Measurements from ENCODE around the gene NCOA4. TPM values are rescaled to one million over a fixed set of nuclear protein-coding genes. Genes with fewer than 3 reads are reported as not detected.
"Not testable (repeated sequence)": the region's sequence is repeated elsewhere in the genome, so short reads cannot be mapped to it uniquely, and the experiment has no call there.

NCOA4 gene
- total and polyA plus RNA-seq, 2 donors (not counting 3 experiments of a cell fraction or from before 2014, with no cell fraction given) = 62.1 to 127 TPM

DNA sequence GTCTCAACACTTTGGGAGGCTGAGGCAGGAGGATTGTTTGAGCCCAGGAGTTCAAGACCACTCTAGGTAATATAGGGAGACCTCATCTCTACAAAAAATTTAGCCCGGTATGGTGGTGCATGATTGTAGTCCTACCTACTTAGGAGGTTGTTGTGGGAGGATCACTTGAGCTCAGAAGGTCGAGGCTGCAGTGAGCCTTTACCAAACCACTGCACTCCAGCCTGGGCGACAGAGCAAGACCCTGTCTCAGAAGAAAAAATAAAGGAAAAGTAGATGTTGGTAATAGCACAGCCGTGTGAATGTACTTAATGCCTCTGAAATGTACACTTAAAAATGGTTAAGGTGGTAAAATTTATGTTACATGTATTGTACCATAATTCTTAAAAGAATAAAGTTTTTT is 32.9 kb downstream of the NCOA4 start:
- no peaks in the 10 kb centered on the region for H3K27me3 ChIP-seq (ENCODE audit: control insufficient read depth in 2 of 2, insufficient read depth in 2 of 2, low read length in 2 of 2)
- no peaks in the 10 kb centered on the region for H3K4me1 ChIP-seq (ENCODE audit: control insufficient read depth, extremely low read depth, insufficient read depth, low read length)
- no peak overlapping the region for H3K4me2 ChIP-seq (ENCODE audit: insufficient read depth, low read length)
- no peak overlapping the region for H2AFZ ChIP-seq (ENCODE audit: low read depth, low read length)
- TF ChIP-seq GATA2 (IDR thresholded peaks at IDR 0.05; ENCODE audit: insufficient read depth, insufficient read length, low read depth, low read length) (no peak), FOS (IDR thresholded peaks at IDR 0.05; ENCODE audit: borderline replicate concordance, insufficient read depth, low read length) (no peak), MYC (IDR thresholded peaks at IDR 0.05; ENCODE audit: low read depth, low read length) (no peak), POLR2A (IDR thresholded peaks at IDR 0.05; ENCODE audit: low read depth, low read length) (no peak), POLR2AphosphoS5 (IDR thresholded peaks at IDR 0.05; ENCODE audit: insufficient read depth, low read depth, low read length) (no peak), JUN (IDR thresholded peaks at IDR 0.05; ENCODE audit: borderline replicate concordance, insufficient read depth, insufficient read length, low read depth) (no peak)
- TF ChIP-seq, protein P1, sequence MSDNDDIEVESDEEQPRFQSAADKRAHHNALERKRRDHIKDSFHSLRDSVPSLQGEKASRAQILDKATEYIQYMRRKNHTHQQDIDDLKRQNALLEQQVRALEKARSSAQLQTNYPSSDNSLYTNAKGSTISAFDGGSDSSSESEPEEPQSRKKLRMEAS (IDR thresholded peaks at IDR 0.05; ENCODE audit: insufficient read depth, insufficient read length) = no peak
- TF ChIP-seq, protein P2, sequence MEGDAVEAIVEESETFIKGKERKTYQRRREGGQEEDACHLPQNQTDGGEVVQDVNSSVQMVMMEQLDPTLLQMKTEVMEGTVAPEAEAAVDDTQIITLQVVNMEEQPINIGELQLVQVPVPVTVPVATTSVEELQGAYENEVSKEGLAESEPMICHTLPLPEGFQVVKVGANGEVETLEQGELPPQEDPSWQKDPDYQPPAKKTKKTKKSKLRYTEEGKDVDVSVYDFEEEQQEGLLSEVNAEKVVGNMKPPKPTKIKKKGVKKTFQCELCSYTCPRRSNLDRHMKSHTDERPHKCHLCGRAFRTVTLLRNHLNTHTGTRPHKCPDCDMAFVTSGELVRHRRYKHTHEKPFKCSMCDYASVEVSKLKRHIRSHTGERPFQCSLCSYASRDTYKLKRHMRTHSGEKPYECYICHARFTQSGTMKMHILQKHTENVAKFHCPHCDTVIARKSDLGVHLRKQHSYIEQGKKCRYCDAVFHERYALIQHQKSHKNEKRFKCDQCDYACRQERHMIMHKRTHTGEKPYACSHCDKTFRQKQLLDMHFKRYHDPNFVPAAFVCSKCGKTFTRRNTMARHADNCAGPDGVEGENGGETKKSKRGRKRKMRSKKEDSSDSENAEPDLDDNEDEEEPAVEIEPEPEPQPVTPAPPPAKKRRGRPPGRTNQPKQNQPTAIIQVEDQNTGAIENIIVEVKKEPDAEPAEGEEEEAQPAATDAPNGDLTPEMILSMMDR (IDR thresholded peaks at IDR 0.05; ENCODE audit: extremely low read depth in 1 of 2, insufficient read depth in 1 of 2, low read depth in 1 of 2, low read length in 2 of 2) = no peak
- peaks cover 3 to 4% of the 10 kb centered on the region in 2 experiments for H3K36me3 ChIP-seq (ENCODE audit: control insufficient read depth in 2 of 2, extremely low read depth in 1 of 2, insufficient read depth in 2 of 2, low read length in 2 of 2)
- no peaks in the 10 kb centered on the region for H3K9me3 ChIP-seq (replicated peaks; ENCODE audit: control insufficient read depth, insufficient read depth, low read length)
- DNase-seq (ENCODE audit: low read depth, low spot score) = no peak
- no peak overlapping the region for H3K4me3 ChIP-seq (replicated peaks in 1 of 3; ENCODE audit: insufficient read depth in 1 of 3, low read depth in 1 of 3, low read length in 3 of 3)
- peaks cover 3% of the 10 kb centered on the region for H3K79me2 ChIP-seq (ENCODE audit: control insufficient read depth, insufficient read depth, low read length)
- ChIA-PET POLR2A (no interaction called here), CTCF (no interaction called here)
- no peaks in the 10 kb centered on the region for H3K9me1 ChIP-seq (replicated peaks; ENCODE audit: control insufficient read depth, extremely low read depth, insufficient read depth, low read length)
- no TSS peak for BruUV-seq (replicated peaks)
- intact Hi-C loops (cut with micrococcal nuclease) = no loop called here
- H4K20me1 ChIP-seq (replicated peaks; ENCODE audit: control insufficient read depth, extremely low read depth, insufficient read depth, low read length) = peaks cover 2% of the 10 kb centered on the region
- H3K9ac ChIP-seq (replicated peaks; ENCODE audit: extremely low read depth, insufficient read depth, low read length) = no peak overlapping the region
- H3K27ac ChIP-seq (ENCODE audit: insufficient read depth, low read depth, low read length) = no peak overlapping the region
- FAIRE-seq = no peak
- dilution Hi-C loops (cut with MboI; ENCODE audit: extremely low pct_ligation_motif_present, low sequenced_read_pairs) = no loop called here

DNA sequence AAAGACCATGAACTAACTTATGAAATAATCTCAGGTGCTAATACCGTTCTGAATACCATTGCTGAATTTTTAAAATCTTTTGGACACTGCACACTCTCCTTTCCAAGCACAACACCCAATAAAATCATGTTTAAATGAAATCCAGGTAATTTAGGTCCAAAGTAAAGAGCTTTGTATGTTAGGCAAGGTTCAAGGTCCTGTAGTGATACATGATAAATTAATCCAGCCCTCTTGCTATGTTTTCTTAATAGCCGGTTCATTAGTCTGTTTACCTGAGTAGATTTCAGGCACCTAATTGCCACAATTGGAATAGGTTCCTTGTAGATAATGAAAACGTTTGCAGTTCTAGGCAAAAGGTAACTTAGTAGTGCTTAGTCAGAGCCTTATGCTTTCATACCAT is 44.8 kb downstream of the NCOA4 start:
- POLR2A ChIA-PET; FAIRE-seq; H4K20me1 ChIP-seq (replicated peaks; ENCODE audit: control insufficient read depth, extremely low read depth, insufficient read depth, low read length); dilution Hi-C loops (cut with MboI; ENCODE audit: extremely low pct_ligation_motif_present, low sequenced_read_pairs); H3K9me1 ChIP-seq (replicated peaks; ENCODE audit: control insufficient read depth, extremely low read depth, insufficient read depth, low read length); intact Hi-C loops (cut with micrococcal nuclease); H3K4me3 ChIP-seq (replicated peaks in 1 of 3; ENCODE audit: insufficient read depth in 1 of 3, low read depth in 1 of 3, low read length in 3 of 3); DNase-seq (ENCODE audit: low read depth, low spot score); H3K27ac ChIP-seq (ENCODE audit: insufficient read depth, low read depth, low read length); H3K27me3 ChIP-seq (ENCODE audit: control insufficient read depth in 2 of 2, insufficient read depth in 2 of 2, low read length in 2 of 2); H3K36me3 ChIP-seq (ENCODE audit: control insufficient read depth in 2 of 2, extremely low read depth in 1 of 2, insufficient read depth in 2 of 2, low read length in 2 of 2); H3K4me2 ChIP-seq (ENCODE audit: insufficient read depth, low read length); H3K9ac ChIP-seq (replicated peaks; ENCODE audit: extremely low read depth, insufficient read depth, low read length); CTCF ChIA-PET; BruUV-seq (replicated peaks); H3K4me1 ChIP-seq (ENCODE audit: control insufficient read depth, extremely low read depth, insufficient read depth, low read length); H3K9me3 ChIP-seq (replicated peaks; ENCODE audit: control insufficient read depth, insufficient read depth, low read length); H2AFZ ChIP-seq (ENCODE audit: low read depth, low read length): not testable (repeated sequence)
- peaks cover 12% of the 10 kb centered on the region for H3K79me2 ChIP-seq (ENCODE audit: control insufficient read depth, insufficient read depth, low read length)

GRCh38 chr10:45984473-45984872 is 46.0 kb downstream of the NCOA4 start:
- dilution Hi-C loops (cut with MboI; ENCODE audit: extremely low pct_ligation_motif_present, low sequenced_read_pairs); BruUV-seq (replicated peaks); H3K4me3 ChIP-seq (replicated peaks in 1 of 3; ENCODE audit: insufficient read depth in 1 of 3, low read depth in 1 of 3, low read length in 3 of 3); H3K4me2 ChIP-seq (ENCODE audit: insufficient read depth, low read length); FAIRE-seq; H3K27me3 ChIP-seq (ENCODE audit: control insufficient read depth in 2 of 2, insufficient read depth in 2 of 2, low read length in 2 of 2); H2AFZ ChIP-seq (ENCODE audit: low read depth, low read length); DNase-seq (ENCODE audit: low read depth, low spot score); H3K9me3 ChIP-seq (replicated peaks; ENCODE audit: control insufficient read depth, insufficient read depth, low read length); H3K27ac ChIP-seq (ENCODE audit: insufficient read depth, low read depth, low read length); H4K20me1 ChIP-seq (replicated peaks; ENCODE audit: control insufficient read depth, extremely low read depth, insufficient read depth, low read length); H3K9me1 ChIP-seq (replicated peaks; ENCODE audit: control insufficient read depth, extremely low read depth, insufficient read depth, low read length); POLR2A ChIA-PET; H3K9ac ChIP-seq (replicated peaks; ENCODE audit: extremely low read depth, insufficient read depth, low read length); CTCF ChIA-PET; H3K36me3 ChIP-seq (ENCODE audit: control insufficient read depth in 2 of 2, extremely low read depth in 1 of 2, insufficient read depth in 2 of 2, low read length in 2 of 2); H3K4me1 ChIP-seq (ENCODE audit: control insufficient read depth, extremely low read depth, insufficient read depth, low read length): not testable (repeated sequence)
- intact Hi-C loops (cut with micrococcal nuclease) = loop anchor here (5.0 kb wide), 1 partner anchor 243 kb away; no protein-coding TSS in a partner anchor
- peaks cover 12% of the 10 kb centered on the region for H3K79me2 ChIP-seq (ENCODE audit: control insufficient read depth, insufficient read depth, low read length)

Measured in endothelial cell of umbilical vein (primary cell).